K562 (cell line): ENCODE measurements around the gene EXOSC2. TPM values are rescaled to one million over a fixed set of nuclear protein-coding genes. Genes with fewer than 3 reads are reported as not detected.
A peak's percentile ranks its signal among the peaks of the same experiment; 100 is the strongest.

Source experiments
- ATAC-seq: fragments of 200-7000 bp; cut with Tn5 transposase; 3 replicates; pipeline ENCODE4 v1.9.1; 2020; ENCODE audit warnings: moderate library complexity
- BruUV-seq: library from RNA; stranded (reverse); fragments of 400-500 nt; replicated peaks from 2 replicates; lab custom pipeline; 2021; lab: Mats Ljungman, UMichigan
- CTCF ChIA-PET: fragments of 300-600 bp; formaldehyde crosslinking; extraction: SDS; loops from one replicate; lab custom pipeline; 2021; ENCODE audit warnings: low intra/inter-chr PET ratio; lab: Yijun Ruan, JAX
- POLR2A ChIA-PET: fragments of 300-600, 350-650 bp; sonication (Branson Sonifier 250); formaldehyde crosslinking; extraction: SDS; loops from one replicate; lab custom pipeline; 2021; ENCODE audit warnings: antibody characterized with exemption, inconsistent platforms; lab: Yijun Ruan, JAX
- DNase-seq, 4 experiments: peaks; one replicate each; pipeline versions ENCODE4 v3.0.0 to v3.0.0-alpha.2; 2011 to 2018; ENCODE audit warnings: low spot score in 3 of 4, mixed read lengths in 3 of 4; ENCODE audit errors: extremely low read depth in 1 of 4
- FAIRE-seq: peaks from 2 replicates; lab custom pipeline; 2011; peaks lifted over from hg19 to GRCh38; lab: Jason Lieb, UNC
- H2AFZ ChIP-seq: 2 replicates; pipeline ENCODE4 v1.6.0; 2011; ENCODE audit warnings: low read depth, low read length, control low read depth, inconsistent platforms
- H3K27ac ChIP-seq: fragments of 200-600 bp; 3 replicates; pipeline ENCODE4 v1.8.0; 2011; ENCODE audit warnings: low read depth, mild to moderate bottlenecking, control low read depth, inconsistent platforms, low read length, moderate library complexity, mixed read lengths; ENCODE audit errors: extremely low read depth
- H3K27me3 ChIP-seq, 2 experiments: fragments of 300-600 bp in 1 of 2; 2 replicates in 1 of 2; 3 replicates in 1 of 2; pipeline versions ENCODE4 v1.6.0 to v1.8.0; 2011; ENCODE audit warnings: inconsistent platforms in 2 of 2, low read length in 2 of 2, mild to moderate bottlenecking in 1 of 2, mixed read lengths in 1 of 2, moderate library complexity in 1 of 2; ENCODE audit not compliant: control insufficient read depth in 2 of 2, insufficient read depth in 2 of 2
- H3K36me3 ChIP-seq: fragments of 300-600 bp; 3 replicates; pipeline ENCODE4 v1.8.0; 2011; ENCODE audit warnings: mild to moderate bottlenecking, low read length, inconsistent platforms; ENCODE audit not compliant: control insufficient read depth, insufficient read depth
- H3K4me1 ChIP-seq, 2 experiments: fragments of 200-600 bp in 1 of 2; replicated peaks in 1 of 2; 2 replicates in 1 of 2; 3 replicates in 1 of 2; pipeline versions ENCODE4 v1.5.1 to v1.8.0; 2011; ENCODE audit warnings: inconsistent platforms in 2 of 2, low read length in 2 of 2, mild to moderate bottlenecking in 1 of 2, mixed read lengths in 1 of 2, moderate library complexity in 1 of 2; ENCODE audit not compliant: control insufficient read depth in 2 of 2, insufficient read depth in 2 of 2
- H3K4me2 ChIP-seq: 2 replicates; pipeline ENCODE4 v1.6.1; 2011; ENCODE audit warnings: low read length, control low read depth, inconsistent platforms, mixed read lengths; ENCODE audit not compliant: insufficient read depth
- H3K4me3 ChIP-seq: fragments of 200-600 bp; sonication (generic), shearing (Covaris generic); 2 replicates; pipeline ENCODE4 v1.5.1; 2016; ENCODE audit warnings: control low read depth, inconsistent platforms
- H3K79me2 ChIP-seq: fragments of 200-600 bp; 3 replicates; pipeline ENCODE4 v1.8.0; 2011; ENCODE audit warnings: low read length, inconsistent platforms; ENCODE audit not compliant: control insufficient read depth, insufficient read depth
- H3K9ac ChIP-seq, 2 experiments: 2 replicates each; pipeline versions ENCODE4 v1.6.0 to v1.6.1; 2011; ENCODE audit warnings: low read depth in 2 of 2, low read length in 2 of 2, control low read depth in 1 of 2, inconsistent platforms in 1 of 2, mild to moderate bottlenecking in 1 of 2, mixed read lengths in 1 of 2; ENCODE audit not compliant: insufficient read depth in 1 of 2
- H3K9me1 ChIP-seq: one replicate; pipeline ENCODE4 v1.6.0; 2011; ENCODE audit warnings: inconsistent platforms, mild to moderate bottlenecking, low read length, moderate library complexity; ENCODE audit not compliant: control insufficient read depth, insufficient read depth
- H3K9me3 ChIP-seq: replicated peaks from 2 replicates; pipeline ENCODE4 v1.5.1; 2011; ENCODE audit warnings: low read depth, low read length, inconsistent platforms; ENCODE audit not compliant: control insufficient read depth, insufficient read depth
- H4K20me1 ChIP-seq: replicated peaks from 2 replicates; pipeline ENCODE4 v1.6.1; 2011; ENCODE audit warnings: low read length, inconsistent platforms, mixed read lengths; ENCODE audit not compliant: control insufficient read depth, insufficient read depth
- SIRT6 ChIP-seq: IDR thresholded peaks from one replicate; pipeline ENCODE4 v1.6.1; 2012; ENCODE audit warnings: low read depth, mild to moderate bottlenecking, control low read depth, inconsistent platforms, low read length, moderate library complexity
- SMC3 ChIP-seq: conservative IDR thresholded peaks from 2 replicates; pipeline ENCODE4 v1.6.1; 2011; ENCODE audit warnings: low read depth, low read length, improper control_type of control experiment; ENCODE audit not compliant: insufficient read depth
- ZBTB34 ChIP-seq: fragments of 250-450 bp; sonication (Bioruptor Pico); IDR thresholded peaks from 2 replicates; pipeline ENCODE4 v1.8.0; 2021; ENCODE audit warnings: mild to moderate bottlenecking, moderate library complexity
- ZNF224 ChIP-seq: sonication (generic); formaldehyde crosslinking; IDR thresholded peaks from 2 replicates; pipeline ENCODE4 v1.8.0; 2022; ENCODE audit warnings: mild to moderate bottlenecking, missing genetic modification reagents
- ZNF551 ChIP-seq: fragments of 250-450 bp; sonication (Bioruptor Pico); IDR thresholded peaks from 2 replicates; pipeline ENCODE4 v1.5.0; 2021; ENCODE audit warnings: mild to moderate bottlenecking, moderate library complexity
- WGBS: fragments of 100-300 bp; shearing (Covaris generic); methylation state at CpG from one replicate; pipeline ENCODE4 v1.1.6; 2016; ENCODE audit warnings: low coverage, mixed read lengths; ENCODE audit not compliant: insufficient coverage; ENCODE audit errors: missing lambda C conversion rate; 5-methylcytosine and 5-hydroxymethylcytosine counted together
- in situ Hi-C: fragments of 300-500 bp; cut with MboI; formaldehyde crosslinking; loops from 4 replicates; pipeline ENCODE4 v1.15.0; 2018; ENCODE audit warnings: inconsistent platforms, mixed read lengths
- intact Hi-C: fragments of 100-400 bp; cut with micrococcal nuclease; formaldehyde crosslinking; loops from 2 replicates; pipeline ENCODE4 v1.14.2; 2022
- polyA plus RNA-seq, 8 experiments: library from polyadenylated mRNA; depleted of rRNA in 4 of 8; stranded (reverse) in 5 of 8; unstranded in 3 of 8; fragments of >200 nt; fragmentation: Nextera tagmentation in 2 of 8; fragmentation: Illumina TruSeq in 1 of 8; extraction: Ambion mirVana in 2 of 8; extraction: Trizol in 1 of 8; gene quantifications; 2 replicates each; pipeline versions ENCODE4 v1.2.1 to v1.2.3, GENCODE V29; 2011 to 2014; ENCODE audit warnings: inconsistent platforms in 1 of 8, missing spikeins in 1 of 8
- total RNA-seq, 7 experiments: library from RNA; depleted of rRNA in 6 of 7; stranded (reverse); fragments of >200 nt in 6 of 7; fragmentation: Illumina TruSeq in 2 of 7; extraction: Trizol in 2 of 7; gene quantifications; 2 replicates each; pipeline versions ENCODE4 v1.2.1 to v1.2.3, GENCODE V29; 2011 to 2021; ENCODE audit warnings: low replicate concordance in 1 of 7
- TF ChIP-seq, protein P1 (sequence below): fragments of 450-650 bp; IDR thresholded peaks from 2 replicates; pipeline ENCODE4 v1.6.1; 2018; ENCODE audit not compliant: partially characterized antibody

The EXOSC2 gene
- total and polyA plus RNA-seq, 9 of the 15 experiments (the other 6 are each of a cell fraction or from before 2014, with no cell fraction given): 46.0 to 101 (median 77.6) TPM

GRCh38 chr9:130675396-130675795 is 18.2 kb upstream of the EXOSC2 start:
- Histone ChIP-seq H4K20me1 (no peaks in the 10 kb centered on the region), H3K79me2 (no peaks in the 10 kb centered on the region), H3K9ac (peak overlapping the region in 1 of 2 experiments; percentile 74; a peak in 2 of 4 replicates), H3K9me3 (no peaks in the 10 kb centered on the region), H3K4me2 (no peak overlapping the region), H3K9me1 (no peaks in the 10 kb centered on the region), H3K27ac (no peak overlapping the region), H3K4me1 (peaks cover 3 to 6% of the 10 kb centered on the region in 2 experiments; a peak in 3 of 5 replicates), H3K27me3 (peaks cover 0 to 10% of the 10 kb centered on the region in 2 experiments; a peak in 2 of 5 replicates), H2AFZ (no peak overlapping the region), H3K4me3 (no peak overlapping the region), H3K36me3 (no peaks in the 10 kb centered on the region)
- in situ Hi-C loops: loop anchor here (25.0 kb wide), 1 partner anchor 538 kb away; no protein-coding TSS in a partner anchor
- 55% methylated on average over 13 of the region's 13 CpGs for WGBS
- ChIA-PET POLR2A (interaction anchor here (0.5 to 0.6 kb wide), 2 partner anchors 14 to 270 kb away, joined by 3 read pairs; no protein-coding TSS in a partner anchor), CTCF (no interaction called here)
- no peak for TF ChIP-seq SMC3
- no peak for TF ChIP-seq ZNF551 (CRISPR knock-in tag)
- FAIRE-seq: no peak
- no peak for ATAC-seq
- no TSS peak for BruUV-seq
- intact Hi-C loops: no loop called here
- no peak for DNase-seq

DNA sequence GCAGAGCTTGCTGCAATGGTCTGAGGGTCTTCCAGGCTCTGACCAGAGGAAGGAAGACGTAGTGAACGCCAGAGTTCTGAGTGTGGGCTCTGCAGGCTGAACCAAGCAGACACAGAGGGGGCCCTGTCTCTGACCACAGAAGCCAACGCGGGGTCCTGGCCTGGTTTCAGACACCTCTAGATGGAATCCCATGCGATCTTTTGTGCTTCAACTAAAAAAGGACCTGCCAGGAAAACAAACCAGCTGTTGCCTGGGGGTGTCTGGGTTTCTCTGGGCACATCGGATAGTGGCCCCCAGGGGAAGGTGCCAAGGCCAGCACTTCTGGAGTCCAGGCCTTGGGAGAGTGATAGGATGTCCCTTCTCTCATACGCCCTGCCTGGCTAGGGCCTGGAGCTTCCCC is 16.3 kb upstream of the EXOSC2 start:
- CTCF ChIA-PET: no interaction called here
- POLR2A ChIA-PET: interaction anchor here (0.6 kb wide), 1 partner anchor 207 kb away, joined by 5 read pairs; no protein-coding TSS in a partner anchor
- Histone ChIP-seq H2AFZ (no peak overlapping the region), H3K9ac (no peak overlapping the region), H4K20me1 (no peaks in the 10 kb centered on the region), H3K9me3 (no peaks in the 10 kb centered on the region), H3K4me3 (no peak overlapping the region), H3K27ac (no peak overlapping the region), H3K36me3 (no peaks in the 10 kb centered on the region), H3K27me3 (peaks cover 0 to 10% of the 10 kb centered on the region in 2 experiments; a peak in 2 of 5 replicates), H3K9me1 (no peaks in the 10 kb centered on the region), H3K4me1 (peaks cover 6 to 22% of the 10 kb centered on the region in 2 experiments; a peak in 4 of 5 replicates), H3K79me2 (no peaks in the 10 kb centered on the region), H3K4me2 (no peak overlapping the region)
- WGBS: 22% methylated on average over 6 of the region's 7 CpGs
- BruUV-seq: no TSS peak
- FAIRE-seq (no peak), ATAC-seq (no peak), DNase-seq (no peak)
- in situ Hi-C loops (loop anchor here (25.0 kb wide), 1 partner anchor 540 kb away; no protein-coding TSS in a partner anchor), intact Hi-C loops (no loop called here)
- TF ChIP-seq, protein P1, sequence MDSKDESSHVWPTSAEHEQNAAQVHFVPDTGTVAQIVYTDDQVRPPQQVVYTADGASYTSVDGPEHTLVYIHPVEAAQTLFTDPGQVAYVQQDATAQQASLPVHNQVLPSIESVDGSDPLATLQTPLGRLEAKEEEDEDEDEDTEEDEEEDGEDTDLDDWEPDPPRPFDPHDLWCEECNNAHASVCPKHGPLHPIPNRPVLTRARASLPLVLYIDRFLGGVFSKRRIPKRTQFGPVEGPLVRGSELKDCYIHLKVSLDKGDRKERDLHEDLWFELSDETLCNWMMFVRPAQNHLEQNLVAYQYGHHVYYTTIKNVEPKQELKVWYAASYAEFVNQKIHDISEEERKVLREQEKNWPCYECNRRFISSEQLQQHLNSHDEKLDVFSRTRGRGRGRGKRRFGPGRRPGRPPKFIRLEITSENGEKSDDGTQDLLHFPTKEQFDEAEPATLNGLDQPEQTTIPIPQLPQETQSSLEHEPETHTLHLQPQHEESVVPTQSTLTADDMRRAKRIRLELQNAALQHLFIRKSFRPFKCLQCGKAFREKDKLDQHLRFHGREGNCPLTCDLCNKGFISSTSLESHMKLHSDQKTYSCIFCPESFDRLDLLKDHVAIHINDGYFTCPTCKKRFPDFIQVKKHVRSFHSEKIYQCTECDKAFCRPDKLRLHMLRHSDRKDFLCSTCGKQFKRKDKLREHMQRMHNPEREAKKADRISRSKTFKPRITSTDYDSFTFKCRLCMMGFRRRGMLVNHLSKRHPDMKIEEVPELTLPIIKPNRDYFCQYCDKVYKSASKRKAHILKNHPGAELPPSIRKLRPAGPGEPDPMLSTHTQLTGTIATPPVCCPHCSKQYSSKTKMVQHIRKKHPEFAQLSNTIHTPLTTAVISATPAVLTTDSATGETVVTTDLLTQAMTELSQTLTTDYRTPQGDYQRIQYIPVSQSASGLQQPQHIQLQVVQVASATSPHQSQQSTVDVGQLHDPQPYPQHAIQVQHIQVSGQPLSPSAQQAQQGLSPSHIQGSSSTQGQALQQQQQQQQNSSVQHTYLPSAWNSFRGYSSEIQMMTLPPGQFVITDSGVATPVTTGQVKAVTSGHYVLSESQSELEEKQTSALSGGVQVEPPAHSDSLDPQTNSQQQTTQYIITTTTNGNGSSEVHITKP: peak; percentile 70
- TF ChIP-seq SIRT6 (no peak), ZBTB34 (CRISPR knock-in tag) (no peak), ZNF224 (CRISPR knock-in tag) (no peak)
